SK-N-SH (cell line): Measurements from ENCODE around the gene C1QTNF3.

ENCODE experiments used
- EZH2phosphoT487 ChIP-seq: fragments of 200-600 bp; sonication (generic); IDR thresholded peaks from 2 replicates; pipeline ENCODE4 v1.6.1; 2017; ENCODE audit warnings: low read depth, mixed run types, mild to moderate bottlenecking, antibody characterized with exemption, moderate library complexity, borderline replicate concordance
- JUND ChIP-seq: IDR thresholded peaks from 2 replicates; pipeline ENCODE4 v1.4.0; 2012
- RFX5 ChIP-seq: IDR thresholded peaks from 2 replicates; pipeline ENCODE4 v1.6.1; 2012; ENCODE audit warnings: mild to moderate bottlenecking, improper control_type of control experiment, low read length
- TF ChIP-seq, protein P1 (sequence below): fragments of 200-600 bp; sonication (generic); IDR thresholded peaks from 2 replicates; pipeline ENCODE4 v1.6.1; 2017; ENCODE audit warnings: antibody characterized with exemption, mild to moderate bottlenecking, moderate library complexity
- TF ChIP-seq, protein P2 (sequence below): fragments of 150-350 bp; IDR thresholded peaks from 2 replicates; pipeline ENCODE4 v1.6.1; 2017; ENCODE audit warnings: antibody characterized with exemption, low read length, low read depth, borderline replicate concordance

DNA sequence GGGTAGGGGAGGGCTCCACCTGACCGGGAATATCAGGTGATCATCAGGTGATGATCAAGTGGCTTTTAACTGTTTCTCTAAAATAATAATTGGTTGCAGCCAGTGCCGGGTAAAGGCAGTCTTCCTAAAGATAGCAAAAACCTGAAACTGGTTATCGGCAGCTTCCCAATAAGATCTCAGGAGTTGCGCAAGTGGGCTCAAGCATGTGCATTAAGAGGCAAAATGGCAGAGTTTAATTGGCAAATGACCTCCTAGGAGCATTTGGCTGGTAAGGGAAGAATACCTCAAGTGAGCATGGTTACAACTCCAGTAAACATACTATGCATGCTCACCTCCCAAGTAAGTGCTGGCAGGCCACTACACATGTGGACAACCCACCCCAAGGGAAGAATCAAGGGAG is 4.2 kb downstream of the C1QTNF3 start:
- TF ChIP-seq, protein P1, sequence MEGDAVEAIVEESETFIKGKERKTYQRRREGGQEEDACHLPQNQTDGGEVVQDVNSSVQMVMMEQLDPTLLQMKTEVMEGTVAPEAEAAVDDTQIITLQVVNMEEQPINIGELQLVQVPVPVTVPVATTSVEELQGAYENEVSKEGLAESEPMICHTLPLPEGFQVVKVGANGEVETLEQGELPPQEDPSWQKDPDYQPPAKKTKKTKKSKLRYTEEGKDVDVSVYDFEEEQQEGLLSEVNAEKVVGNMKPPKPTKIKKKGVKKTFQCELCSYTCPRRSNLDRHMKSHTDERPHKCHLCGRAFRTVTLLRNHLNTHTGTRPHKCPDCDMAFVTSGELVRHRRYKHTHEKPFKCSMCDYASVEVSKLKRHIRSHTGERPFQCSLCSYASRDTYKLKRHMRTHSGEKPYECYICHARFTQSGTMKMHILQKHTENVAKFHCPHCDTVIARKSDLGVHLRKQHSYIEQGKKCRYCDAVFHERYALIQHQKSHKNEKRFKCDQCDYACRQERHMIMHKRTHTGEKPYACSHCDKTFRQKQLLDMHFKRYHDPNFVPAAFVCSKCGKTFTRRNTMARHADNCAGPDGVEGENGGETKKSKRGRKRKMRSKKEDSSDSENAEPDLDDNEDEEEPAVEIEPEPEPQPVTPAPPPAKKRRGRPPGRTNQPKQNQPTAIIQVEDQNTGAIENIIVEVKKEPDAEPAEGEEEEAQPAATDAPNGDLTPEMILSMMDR = no peak
- TF ChIP-seq JUND (no peak), RFX5 (no peak), EZH2phosphoT487 (no peak)
- TF ChIP-seq, protein P2, sequence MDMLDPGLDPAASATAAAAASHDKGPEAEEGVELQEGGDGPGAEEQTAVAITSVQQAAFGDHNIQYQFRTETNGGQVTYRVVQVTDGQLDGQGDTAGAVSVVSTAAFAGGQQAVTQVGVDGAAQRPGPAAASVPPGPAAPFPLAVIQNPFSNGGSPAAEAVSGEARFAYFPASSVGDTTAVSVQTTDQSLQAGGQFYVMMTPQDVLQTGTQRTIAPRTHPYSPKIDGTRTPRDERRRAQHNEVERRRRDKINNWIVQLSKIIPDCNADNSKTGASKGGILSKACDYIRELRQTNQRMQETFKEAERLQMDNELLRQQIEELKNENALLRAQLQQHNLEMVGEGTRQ = no peak
